HuH-7.5 (cell line): ENCODE data around the gene TFE3.

Source experiments
- DNase-seq: peaks from one replicate; pipeline ENCODE4 v3.0.0; 2011; ENCODE audit warnings: low spot score

The TFE3 gene, protein sequence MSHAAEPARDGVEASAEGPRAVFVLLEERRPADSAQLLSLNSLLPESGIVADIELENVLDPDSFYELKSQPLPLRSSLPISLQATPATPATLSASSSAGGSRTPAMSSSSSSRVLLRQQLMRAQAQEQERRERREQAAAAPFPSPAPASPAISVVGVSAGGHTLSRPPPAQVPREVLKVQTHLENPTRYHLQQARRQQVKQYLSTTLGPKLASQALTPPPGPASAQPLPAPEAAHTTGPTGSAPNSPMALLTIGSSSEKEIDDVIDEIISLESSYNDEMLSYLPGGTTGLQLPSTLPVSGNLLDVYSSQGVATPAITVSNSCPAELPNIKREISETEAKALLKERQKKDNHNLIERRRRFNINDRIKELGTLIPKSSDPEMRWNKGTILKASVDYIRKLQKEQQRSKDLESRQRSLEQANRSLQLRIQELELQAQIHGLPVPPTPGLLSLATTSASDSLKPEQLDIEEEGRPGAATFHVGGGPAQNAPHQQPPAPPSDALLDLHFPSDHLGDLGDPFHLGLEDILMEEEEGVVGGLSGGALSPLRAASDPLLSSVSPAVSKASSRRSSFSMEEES

DNA sequence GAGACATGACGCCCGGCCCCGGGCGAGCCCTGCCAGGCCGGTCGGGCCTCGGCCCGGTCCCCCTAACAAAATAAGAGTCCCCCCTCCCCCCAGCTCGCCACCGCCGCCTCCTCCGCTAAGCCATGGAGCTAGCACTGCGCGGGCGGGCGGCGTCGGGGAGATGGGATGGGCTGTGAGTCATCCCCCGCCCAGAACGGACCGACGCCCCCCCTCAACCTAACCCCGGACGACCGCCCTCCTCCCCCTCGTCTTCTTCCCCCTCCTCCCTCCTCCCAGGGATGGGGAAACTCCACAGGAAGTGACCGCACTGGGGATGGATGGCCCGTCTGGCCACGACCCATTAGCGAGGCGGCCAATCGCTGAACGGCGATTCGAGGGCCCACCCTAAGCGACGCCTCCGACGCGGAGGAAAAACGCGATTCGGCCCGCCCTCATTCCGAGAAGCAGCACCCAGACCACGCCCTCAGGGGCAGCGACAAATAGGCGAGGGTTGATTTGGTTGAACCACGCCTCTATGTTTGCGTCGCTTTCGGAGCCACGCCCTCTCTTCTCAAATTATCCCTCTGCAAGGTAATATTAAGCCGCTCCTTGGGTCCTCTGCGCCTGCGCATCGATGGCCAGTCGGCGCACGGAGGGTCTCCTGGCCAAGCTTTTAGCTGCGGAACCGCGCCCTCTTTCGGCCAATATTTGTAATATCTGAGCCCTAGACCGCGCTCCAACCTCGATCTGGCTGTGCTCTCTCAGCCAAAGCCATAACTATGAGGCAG, at the start of gene TFE3:
Gene TFE3, minus strand, starts transcription at position 138 of the 767 bp plus-strand sequence. Its CDS starts 131 bp downstream, at position 7.
- peak; percentile 96 for DNase-seq

GRCh38 chrX:49089553-49089952, 46.4 kb upstream of the TFE3 start:
- DNase-seq, result no peak

DNA sequence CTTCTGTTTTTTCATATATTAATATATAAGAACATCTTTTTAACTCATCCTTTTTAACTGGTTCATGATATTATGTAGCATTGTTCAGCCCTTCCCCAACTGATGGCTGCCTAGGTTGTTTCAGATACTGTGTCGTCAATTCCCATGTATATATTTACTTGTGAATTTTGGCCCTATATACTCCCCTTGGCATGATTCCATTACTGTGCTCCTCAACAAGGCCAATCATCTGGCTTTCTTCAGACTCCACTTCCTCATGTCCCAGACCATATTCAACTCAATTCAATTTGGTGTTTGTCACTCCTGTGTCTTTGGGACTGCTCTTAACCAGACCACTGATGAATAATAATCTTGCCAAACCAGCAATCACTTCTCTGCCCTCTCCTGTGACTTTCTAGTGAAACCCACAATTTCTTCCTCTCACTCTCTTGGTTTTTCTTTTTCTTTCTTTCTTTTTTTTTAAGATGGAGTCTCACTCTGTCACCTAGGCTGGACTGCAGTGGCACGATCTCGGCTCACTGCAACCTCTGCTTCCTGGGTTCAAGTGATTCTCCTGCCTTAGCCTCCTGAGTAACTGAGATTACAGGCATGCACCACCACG, 39.2 kb upstream of the TFE3 start:
- no peak for DNase-seq

DNA sequence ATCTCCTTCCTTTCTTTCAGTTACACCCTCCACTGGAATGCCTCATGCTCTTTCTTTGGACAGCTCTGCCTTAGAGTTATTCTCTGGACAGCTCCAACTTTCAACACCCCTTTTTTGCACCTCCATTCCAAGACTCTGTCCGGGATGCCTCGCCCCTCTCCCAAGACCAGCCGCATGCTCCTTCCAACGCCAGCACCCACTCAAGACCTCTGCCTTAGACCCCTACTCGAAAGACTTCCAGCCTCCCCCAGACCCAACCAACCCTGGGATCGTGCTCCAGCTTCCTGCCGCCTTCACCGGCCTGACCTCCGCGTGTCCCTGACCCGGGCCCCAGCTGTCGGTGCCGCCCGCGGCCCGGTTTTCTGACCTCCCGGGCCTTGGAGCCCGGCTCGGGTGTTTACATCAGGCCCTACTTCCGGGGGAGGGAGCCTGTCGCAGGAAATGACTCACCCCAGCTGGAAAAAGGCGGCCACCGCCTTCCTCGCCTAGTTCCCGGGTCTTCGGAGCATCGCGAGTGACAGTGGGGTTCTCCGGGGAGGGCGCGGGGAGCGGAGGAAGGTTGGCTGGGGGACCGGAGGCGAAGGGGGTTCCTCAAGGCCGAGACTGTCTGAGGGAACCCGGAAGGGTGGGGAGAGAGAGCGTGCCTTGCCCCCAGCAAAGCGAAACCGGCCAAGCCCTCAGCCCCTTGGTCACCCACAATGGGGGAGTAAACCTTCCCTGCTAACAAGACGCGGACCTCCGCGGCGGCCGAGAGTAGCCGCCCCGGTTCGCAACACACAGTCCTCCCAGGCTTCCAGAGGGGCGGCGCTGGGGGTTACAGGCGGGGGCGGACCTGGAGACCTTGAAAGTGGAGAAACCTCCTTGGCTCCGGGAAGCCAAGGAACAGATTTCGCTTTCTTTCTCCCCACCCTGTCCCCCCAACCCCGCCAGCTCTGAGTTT, 36.6 kb upstream of the TFE3 start, which contains the start of gene WDR45:
Gene WDR45, minus strand, starts transcription at position 399 of the 940 bp plus-strand sequence. CDS start 1,792 bp downstream, outside the sequence.
- DNase-seq, result peak; percentile 95

DNA sequence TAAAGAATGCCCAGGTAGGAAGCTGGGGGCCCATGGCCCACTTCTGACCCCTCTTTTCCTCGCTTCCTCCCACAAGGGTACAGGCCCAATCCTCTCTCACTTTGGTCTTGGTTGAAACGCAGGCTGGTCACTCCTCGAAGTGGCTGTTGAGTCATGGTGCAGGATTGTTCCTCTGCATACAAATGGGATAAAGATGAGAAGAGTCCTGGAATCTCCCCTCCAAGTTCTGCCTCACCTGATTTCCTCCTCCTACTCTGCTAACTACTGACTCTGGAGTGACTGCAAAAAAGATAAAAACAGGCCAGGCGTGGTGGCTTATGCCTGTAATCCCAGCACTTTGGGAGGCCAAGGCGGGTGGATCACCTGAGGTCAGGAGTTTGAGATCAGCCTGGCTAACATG, 34.8 kb upstream of the TFE3 start:
- no peak for DNase-seq

- no peak for DNase-seq
Observed at GRCh38 chrX:49075347-49075746, 32.2 kb upstream of the TFE3 start.

DNA sequence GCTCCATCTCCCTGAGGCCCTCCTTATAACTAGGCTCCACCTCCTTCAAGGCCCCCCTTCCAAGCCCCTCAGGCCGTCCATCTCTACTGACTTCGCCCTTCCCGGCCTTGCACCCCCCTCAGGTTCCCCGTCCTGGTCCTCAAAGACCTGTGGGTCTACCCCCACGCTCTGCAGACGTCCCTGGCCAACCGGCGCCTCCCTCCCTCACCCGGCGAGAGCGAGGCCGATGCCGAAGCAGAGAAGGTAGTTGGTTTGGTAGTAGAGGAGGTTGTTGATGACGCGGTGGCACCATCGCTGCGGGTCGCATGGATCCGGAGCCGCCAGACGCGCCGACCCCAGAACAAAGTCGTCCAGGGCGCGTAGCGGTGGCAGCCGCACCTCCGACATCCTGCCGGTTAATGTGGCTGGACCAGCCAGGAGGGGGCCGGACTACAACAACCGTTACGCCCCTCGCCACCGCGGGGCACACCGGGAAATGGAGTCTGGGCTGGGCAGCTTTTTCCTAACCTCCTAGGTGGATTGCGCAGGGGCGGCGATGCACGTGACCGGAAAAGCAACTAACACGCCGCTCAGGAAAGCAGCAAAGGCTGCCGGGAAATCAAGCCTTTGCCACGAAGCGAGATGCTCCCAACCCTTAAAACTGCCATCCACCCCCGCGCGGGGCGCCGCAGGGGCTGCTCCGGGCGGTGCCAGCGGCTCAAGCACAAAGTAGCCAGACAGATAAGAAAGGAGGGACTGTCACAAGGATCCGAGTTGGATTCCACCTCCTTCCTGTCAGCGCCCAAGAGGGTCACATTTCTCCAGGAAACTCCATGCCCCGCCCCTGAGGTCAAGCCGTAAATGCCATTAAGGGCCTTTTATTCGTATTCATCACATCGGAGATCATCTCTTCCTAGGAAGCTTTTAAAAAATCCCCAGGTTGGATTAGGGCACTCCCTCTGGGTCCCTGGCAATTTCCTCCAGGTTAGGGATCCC, 30.7 kb upstream of the TFE3 start, which contains the start of gene PRAF2:
Gene PRAF2, minus strand, starts transcription at position 402 of the 975 bp plus-strand sequence. Its CDS starts 15 bp downstream, at position 387.
- peak; percentile 81 for DNase-seq

DNA sequence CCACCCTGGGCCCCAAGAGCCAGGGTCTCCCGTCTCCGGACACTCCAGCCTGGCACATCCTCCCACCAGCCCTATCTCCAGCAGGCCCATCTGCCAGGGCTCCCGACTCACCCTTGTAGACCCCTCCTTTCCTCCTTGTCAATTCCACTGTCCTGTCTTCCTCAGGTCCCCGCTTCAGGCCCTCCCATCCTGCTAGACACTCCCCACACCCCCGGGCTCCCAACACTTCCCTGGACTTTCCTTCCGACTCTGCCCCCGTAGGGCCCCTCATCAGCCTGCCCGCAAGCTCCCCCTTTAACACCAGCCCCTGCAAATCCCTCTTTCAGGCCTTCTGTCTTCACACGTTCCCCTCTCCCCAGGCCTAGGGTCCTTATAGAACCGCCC, 29.5 kb upstream of the TFE3 start:
- DNase-seq, result no peak

- DNase-seq, result no peak
Observed at GRCh38 chrX:49071877-49072711, 28.9 kb upstream of the TFE3 start.

DNA sequence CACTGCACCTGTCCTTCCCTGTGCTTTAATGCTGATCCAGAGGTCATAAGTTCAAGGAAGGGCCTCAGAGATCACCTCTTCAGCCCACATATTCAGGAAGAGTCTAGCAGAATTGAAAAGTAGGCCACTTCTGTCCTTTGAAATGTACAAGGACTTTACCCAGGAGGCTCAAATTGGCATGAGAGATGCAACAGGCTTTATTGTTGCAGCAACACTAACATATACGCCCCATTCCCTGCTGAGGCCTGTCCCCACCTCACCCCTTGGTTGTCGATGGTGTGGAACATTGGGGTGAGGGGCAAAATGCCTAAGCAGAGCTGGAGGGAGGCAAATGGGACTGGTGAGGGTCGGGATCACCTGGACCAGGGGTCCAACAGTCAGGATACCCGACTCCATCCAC, 27.8 kb upstream of the TFE3 start:
- DNase-seq, result no peak

GRCh38 chrX:49069038-49069437, 25.9 kb upstream of the TFE3 start:
- no peak for DNase-seq

GRCh38 chrX:49067285-49068120, 24.3 kb upstream of the TFE3 start:
- no peak for DNase-seq

DNA sequence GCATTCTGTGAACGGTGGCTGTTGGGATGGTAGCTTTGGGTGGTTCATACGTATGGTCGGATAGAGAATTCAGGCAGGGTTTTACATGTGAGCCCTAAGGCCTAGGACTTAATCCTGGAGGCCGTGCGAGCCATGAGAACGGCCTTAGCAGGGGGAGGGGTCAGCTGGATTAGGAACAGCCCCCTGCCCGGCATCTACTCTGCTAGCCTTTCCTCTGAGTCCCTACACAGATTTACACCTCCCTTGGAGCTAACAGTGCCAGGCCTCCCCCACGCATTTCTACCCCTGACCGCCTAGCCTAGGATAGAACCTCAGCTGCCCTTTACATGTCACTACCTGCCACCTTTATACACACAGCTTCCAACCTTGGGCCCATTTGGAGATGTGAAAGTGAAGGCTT, 23.5 kb upstream of the TFE3 start:
- DNase-seq, result no peak

DNA sequence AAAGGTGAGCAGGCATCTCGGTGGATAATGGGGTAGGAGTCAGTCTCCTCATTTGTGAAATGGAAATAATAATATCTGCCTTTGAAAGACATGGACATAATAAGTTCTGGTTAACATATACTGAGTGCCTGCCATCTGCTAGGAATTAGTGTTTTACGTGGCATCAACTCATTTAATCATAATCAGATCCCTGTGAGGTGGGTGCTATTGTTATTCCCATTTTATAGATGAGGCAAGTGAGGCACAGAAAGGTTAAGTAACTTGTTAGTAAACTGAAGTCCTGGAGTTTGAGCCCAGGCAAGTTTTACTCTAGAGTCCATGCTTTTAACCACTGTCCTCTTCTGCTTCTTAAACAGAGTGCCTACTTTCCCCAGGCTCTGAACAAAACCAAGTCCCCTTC, 23.1 kb upstream of the TFE3 start:
- DNase-seq, result no peak

DNA sequence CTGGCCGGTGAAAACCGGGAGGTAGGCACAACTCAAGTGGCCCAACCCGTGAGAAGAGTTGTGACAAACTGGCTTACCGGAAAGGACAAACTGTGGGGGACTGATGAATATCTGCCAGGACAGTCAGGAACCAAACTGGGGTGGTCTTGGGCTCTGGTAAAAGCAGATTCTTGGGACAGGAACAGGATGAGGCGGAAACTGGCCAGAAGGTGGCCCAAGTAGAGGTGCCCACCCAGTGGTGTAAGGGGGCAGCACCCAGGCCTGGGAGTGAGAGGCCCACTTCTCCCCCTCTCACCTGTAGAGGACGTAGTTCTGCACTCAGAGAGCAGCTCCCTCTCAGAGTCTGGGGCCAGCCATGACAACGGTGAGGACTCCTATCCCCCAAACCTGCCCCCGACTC, 21.6 kb upstream of the TFE3 start:
- no peak for DNase-seq

DNA sequence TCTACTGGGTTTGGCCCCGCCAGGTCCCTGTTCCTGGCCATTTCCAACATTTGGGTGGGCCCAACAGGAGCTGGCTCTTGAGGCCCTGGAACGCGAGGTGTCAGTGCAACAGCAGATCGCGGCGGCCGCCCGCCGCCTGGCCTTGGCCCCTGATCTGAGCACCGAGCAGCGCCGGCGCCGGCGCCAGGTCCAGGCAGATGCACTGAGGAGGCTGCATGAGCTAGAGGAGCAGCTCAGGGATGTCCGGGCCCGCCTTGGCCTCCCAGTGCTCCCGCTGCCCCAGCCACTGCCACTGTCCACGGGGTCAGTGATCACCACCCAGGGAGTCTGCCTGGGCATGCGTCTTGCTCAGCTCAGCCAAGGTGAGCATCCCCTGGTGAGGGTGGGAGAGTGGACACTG, 21.1 kb upstream of the TFE3 start:
- DNase-seq, result no peak

GRCh38 chrX:49063715-49064114, 20.6 kb upstream of the TFE3 start:
- DNase-seq, result no peak

DNA sequence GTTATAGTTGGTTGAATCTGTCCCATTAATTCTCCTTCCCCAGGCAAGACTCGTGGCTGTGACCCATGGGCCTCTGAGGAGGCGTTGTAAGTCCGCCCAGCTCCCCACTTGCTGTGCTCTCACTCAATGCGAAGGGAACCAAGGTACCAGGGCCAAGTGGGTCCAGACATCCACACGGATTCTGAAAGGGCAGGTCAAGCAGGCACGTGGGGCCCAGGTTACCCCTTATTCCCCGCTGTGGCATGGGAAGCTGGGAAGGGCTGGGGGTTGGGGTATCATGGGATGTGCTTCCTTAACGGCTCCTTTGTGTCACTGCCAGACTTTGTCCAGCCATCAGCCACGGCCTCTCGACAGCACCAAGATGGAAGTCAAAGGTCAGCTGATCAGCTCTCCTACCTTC, 18.8 kb upstream of the TFE3 start:
- no peak for DNase-seq
